GM18520 (cell line): Measurements from ENCODE around the gene ZFP36L2.

Source experiments
- ATAC-seq: cut with Tn5 transposase; IDR thresholded peaks from one replicate; pipeline ENCODE4 v1.9.1; 2021; ENCODE audit not compliant: unreplicated experiment

ZFP36L2 gene

GRCh38 chr2:43210467-43211303, 15.7 kb downstream of the ZFP36L2 start:
- ATAC-seq, result no peak

GRCh38 chr2:43210125-43210466, 16.3 kb downstream of the ZFP36L2 start:
- no peak for ATAC-seq

GRCh38 chr2:43209204-43209717, 17.1 kb downstream of the ZFP36L2 start:
- no peak for ATAC-seq

- no peak for ATAC-seq
Observed at GRCh38 chr2:43207553-43208300, 18.7 kb downstream of the ZFP36L2 start.

- no peak for ATAC-seq
Observed at GRCh38 chr2:43206602-43207001, 19.8 kb downstream of the ZFP36L2 start.

GRCh38 chr2:43203373-43203772, 23.0 kb downstream of the ZFP36L2 start:
- ATAC-seq, result no peak

GRCh38 chr2:43202289-43202688, 24.1 kb downstream of the ZFP36L2 start:
- ATAC-seq, result no peak

- ATAC-seq, result no peak
Observed at GRCh38 chr2:43201497-43201896, 24.9 kb downstream of the ZFP36L2 start.

- ATAC-seq, result no peak
Observed at GRCh38 chr2:43201016-43201415, 25.4 kb downstream of the ZFP36L2 start.

GRCh38 chr2:43199492-43200488, 26.6 kb downstream of the ZFP36L2 start:
- no peak for ATAC-seq

- no peak for ATAC-seq
Observed at GRCh38 chr2:43198263-43198662, 28.1 kb downstream of the ZFP36L2 start.

- ATAC-seq, result no peak
Observed at GRCh38 chr2:43197588-43197896, 28.9 kb downstream of the ZFP36L2 start.

GRCh38 chr2:43196768-43197587, 29.4 kb downstream of the ZFP36L2 start:
- ATAC-seq, result no peak

GRCh38 chr2:43194121-43194869, 32.1 kb downstream of the ZFP36L2 start:
- no peak for ATAC-seq

- ATAC-seq, result no peak
Observed at GRCh38 chr2:43193652-43194120, 32.7 kb downstream of the ZFP36L2 start.

GRCh38 chr2:43192744-43193651, 33.4 kb downstream of the ZFP36L2 start:
- no peak for ATAC-seq

GRCh38 chr2:43191947-43192516, 34.4 kb downstream of the ZFP36L2 start:
- ATAC-seq, result no peak
